H1 (cell line): Measurements from ENCODE around the gene SHROOM3. TPM values are rescaled to one million over a fixed set of nuclear protein-coding genes. Genes with fewer than 3 reads are reported as not detected.

Experiments used
- CTCF ChIA-PET: fragments of 300-600 bp; sonication (Branson Sonifier 250); formaldehyde crosslinking; loops from one replicate; lab custom pipeline; 2021; ENCODE audit not compliant: partially characterized antibody; lab: Charles Lee
- POLR2A ChIA-PET: fragments of 300-600 bp; sonication (Branson Sonifier 250); formaldehyde crosslinking; loops from one replicate; lab custom pipeline; 2021; ENCODE audit warnings: inconsistent platforms; ENCODE audit not compliant: partially characterized antibody; lab: Charles Lee
- DNase-seq, 2 experiments: peaks; one replicate each; pipeline versions ENCODE4 v3.0.0 to v3.0.0-alpha.2; 2010 to 2022; ENCODE audit warnings: low spot score in 2 of 2, low read depth in 1 of 2, mixed read lengths in 1 of 2
- FAIRE-seq: peaks from 2 replicates; lab custom pipeline; 2011; peaks lifted over from hg19 to GRCh38; lab: Jason Lieb, UNC
- H2AFZ ChIP-seq: 2 replicates; pipeline ENCODE4 v1.8.1; 2012; ENCODE audit warnings: low read length, inconsistent platforms
- H2AK5ac ChIP-seq: 2 replicates; pipeline ENCODE4 v1.6.1; 2013; ENCODE audit warnings: low read depth, low read length
- H2BK120ac ChIP-seq: replicated peaks from 2 replicates; pipeline ENCODE3; 2013; ENCODE audit warnings: low read depth, low read length, inconsistent platforms
- H2BK12ac ChIP-seq: 2 replicates; pipeline ENCODE4 v1.6.1; 2013; ENCODE audit warnings: low read depth, low read length
- H2BK15ac ChIP-seq: 2 replicates; pipeline ENCODE4 v1.6.1; 2013; ENCODE audit warnings: low read length
- H2BK20ac ChIP-seq: 2 replicates; pipeline ENCODE4 v1.6.1; 2013; ENCODE audit warnings: low read length
- H2BK5ac ChIP-seq: 2 replicates; pipeline ENCODE4 v1.6.1; 2013; ENCODE audit warnings: low read depth, low read length
- H3K14ac ChIP-seq: 2 replicates; pipeline ENCODE4 v1.6.1; 2013; ENCODE audit warnings: inconsistent platforms; ENCODE audit not compliant: insufficient read length
- H3K18ac ChIP-seq: 2 replicates; pipeline ENCODE4 v1.6.1; 2013; ENCODE audit warnings: low read length; ENCODE audit errors: extremely low read depth
- H3K23ac ChIP-seq: 2 replicates; pipeline ENCODE4 v1.6.1; 2013; ENCODE audit warnings: inconsistent platforms; ENCODE audit not compliant: insufficient read length
- H3K23me2 ChIP-seq: 2 replicates; pipeline ENCODE4 v1.6.1; 2013; ENCODE audit warnings: low read depth, low read length
- H3K27ac ChIP-seq: 2 replicates; pipeline ENCODE4 v1.6.1; 2011; ENCODE audit warnings: low read depth, low read length, inconsistent platforms
- H3K27me3 ChIP-seq, 4 experiments: replicated peaks in 1 of 4; 1 replicate in 1 of 4; 2 replicates in 3 of 4; pipeline versions ENCODE4 v1.6.1 to v1.8.1; 2011 to 2013; ENCODE audit warnings: low read length in 3 of 4, mild to moderate bottlenecking in 3 of 4, inconsistent platforms in 2 of 4, mixed read lengths in 2 of 4, moderate library complexity in 1 of 4; ENCODE audit not compliant: control insufficient read depth in 3 of 4, insufficient read depth in 3 of 4; ENCODE audit errors: extremely low read depth in 1 of 4
- H3K36me3 ChIP-seq, 4 experiments: 2 replicates each; pipeline versions ENCODE4 v1.6.1 to v1.8.1; 2011 to 2013; ENCODE audit warnings: mild to moderate bottlenecking in 4 of 4, low read length in 3 of 4, moderate library complexity in 2 of 4, control low read depth in 1 of 4, inconsistent platforms in 1 of 4; ENCODE audit not compliant: insufficient read depth in 4 of 4, control insufficient read depth in 2 of 4
- H3K4ac ChIP-seq: replicated peaks from 2 replicates; pipeline ENCODE3; 2013; ENCODE audit warnings: low read length, low read depth, mixed read lengths, inconsistent platforms; ENCODE audit not compliant: insufficient read length
- H3K4me1 ChIP-seq, 4 experiments: replicated peaks in 1 of 4; 1 replicate in 1 of 4; 2 replicates in 3 of 4; pipeline versions ENCODE4 v1.6.1 to v1.8.1; 2011 to 2013; ENCODE audit warnings: low read length in 3 of 4, inconsistent platforms in 2 of 4, mixed read lengths in 1 of 4; ENCODE audit not compliant: insufficient read depth in 4 of 4, control insufficient read depth in 3 of 4
- H3K4me2 ChIP-seq, 2 experiments: 2 replicates each; pipeline versions ENCODE4 v1.6.1 to v1.8.1; 2011 to 2013; ENCODE audit warnings: low read depth in 2 of 2, low read length in 2 of 2, control low read depth in 1 of 2, inconsistent platforms in 1 of 2, mild to moderate bottlenecking in 1 of 2; ENCODE audit not compliant: insufficient read depth in 1 of 2
- H3K4me3 ChIP-seq, 4 experiments: fragments of 200-600, 300-600 bp in 1 of 4; sonication (generic), shearing (Covaris generic), sonication (Bioruptor Twin) in 1 of 4; 2 replicates each; pipeline versions ENCODE4 v1.5.1 to v1.8.1; 2011 to 2016; ENCODE audit warnings: low read length in 4 of 4, low read depth in 3 of 4, control low read depth in 2 of 4, inconsistent platforms in 2 of 4, mild to moderate bottlenecking in 2 of 4, mixed read lengths in 1 of 4, moderate library complexity in 1 of 4; ENCODE audit not compliant: insufficient read depth in 2 of 4; ENCODE audit errors: extremely low read depth in 1 of 4
- H3K56ac ChIP-seq: replicated peaks from 2 replicates; pipeline ENCODE3; 2013; ENCODE audit warnings: low read depth, mild to moderate bottlenecking, mixed read lengths, low read length, inconsistent platforms; ENCODE audit not compliant: insufficient read length
- H3K79me1 ChIP-seq: 2 replicates; pipeline ENCODE4 v1.6.1; 2013; ENCODE audit warnings: low read depth, low read length, control low read depth
- H3K79me2 ChIP-seq, 2 experiments: 2 replicates each; pipeline versions ENCODE4 v1.6.1 to v1.8.1; 2012 to 2013; ENCODE audit warnings: low read length in 2 of 2, mild to moderate bottlenecking in 2 of 2, inconsistent platforms in 1 of 2; ENCODE audit not compliant: insufficient read depth in 2 of 2, control insufficient read depth in 1 of 2
- H3K9ac ChIP-seq, 4 experiments: replicated peaks in 1 of 4; 1 replicate in 1 of 4; 2 replicates in 3 of 4; pipeline versions ENCODE4 v1.6.1 to v1.8.1; 2011 to 2013; ENCODE audit warnings: low read depth in 3 of 4, low read length in 3 of 4, control low read depth in 2 of 4, mild to moderate bottlenecking in 2 of 4, moderate library complexity in 2 of 4, inconsistent platforms in 1 of 4; ENCODE audit errors: extremely low read depth in 1 of 4
- H3K9me3 ChIP-seq, 2 experiments: 2 replicates each; pipeline versions ENCODE4 v1.6.1 to v1.8.1; 2012 to 2013; ENCODE audit warnings: mild to moderate bottlenecking in 2 of 2, moderate library complexity in 2 of 2, control low read depth in 1 of 2, inconsistent platforms in 1 of 2, low read depth in 1 of 2, low read length in 1 of 2, mixed read lengths in 1 of 2; ENCODE audit not compliant: insufficient read depth in 2 of 2
- H4K20me1 ChIP-seq, 2 experiments: replicated peaks in 1 of 2; 2 replicates each; pipeline versions ENCODE3 to v1.8.1; 2011 to 2013; ENCODE audit warnings: inconsistent platforms in 2 of 2, low read length in 2 of 2, mild to moderate bottlenecking in 1 of 2; ENCODE audit not compliant: insufficient read depth in 2 of 2, control insufficient read depth in 1 of 2
- H4K5ac ChIP-seq: 2 replicates; pipeline ENCODE4 v1.6.1; 2013; ENCODE audit warnings: low read length, low read depth, mixed read lengths, inconsistent platforms; ENCODE audit not compliant: insufficient read length
- H4K8ac ChIP-seq: 2 replicates; pipeline ENCODE4 v1.8.0; 2013; ENCODE audit warnings: mild to moderate bottlenecking, moderate library complexity, low read length, inconsistent platforms; ENCODE audit not compliant: insufficient read depth; ENCODE audit errors: extremely low read depth
- H4K91ac ChIP-seq: replicated peaks from 2 replicates; pipeline ENCODE3; 2013; ENCODE audit warnings: low read length, mixed read lengths, inconsistent platforms; ENCODE audit not compliant: insufficient read length
- BRCA1 ChIP-seq: IDR thresholded peaks from 2 replicates; pipeline ENCODE4 v1.6.1; 2012; ENCODE audit warnings: low read depth, low read length, improper control_type of control experiment
- GTF2F1 ChIP-seq: IDR thresholded peaks from 2 replicates; pipeline ENCODE4 v1.6.1; 2012; ENCODE audit warnings: low read depth, low read length, improper control_type of control experiment, borderline replicate concordance
- HDAC6 ChIP-seq: IDR thresholded peaks from one replicate; pipeline ENCODE4 v1.7.1; 2012; ENCODE audit warnings: low read depth, mild to moderate bottlenecking, inconsistent platforms, low read length, moderate library complexity
- JUN ChIP-seq: IDR thresholded peaks from 2 replicates; pipeline ENCODE4 v1.6.1; 2011; ENCODE audit warnings: low read depth, mild to moderate bottlenecking, improper control_type of control experiment, low read length
- KDM4A ChIP-seq: IDR thresholded peaks from one replicate; pipeline ENCODE4 v1.7.1; 2012; ENCODE audit warnings: low read depth, mild to moderate bottlenecking, moderate library complexity, low read length, inconsistent platforms; ENCODE audit not compliant: severe bottlenecking
- KDM5A ChIP-seq: fragments of 200-600 bp; IDR thresholded peaks from 2 replicates; pipeline ENCODE4 v1.7.1; 2012; ENCODE audit warnings: mild to moderate bottlenecking, low read length, inconsistent platforms, mixed read lengths
- MAFK ChIP-seq: IDR thresholded peaks from 2 replicates; pipeline ENCODE4 v1.6.1; 2012; ENCODE audit warnings: low read depth, mild to moderate bottlenecking, improper control_type of control experiment, low read length
- NRF1 ChIP-seq: IDR thresholded peaks from 2 replicates; pipeline ENCODE4 v1.6.1; 2011; ENCODE audit warnings: mild to moderate bottlenecking, low read depth, low read length, improper control_type of control experiment
- RXRA ChIP-seq: IDR thresholded peaks from 2 replicates; pipeline ENCODE4 v1.6.1; 2011; ENCODE audit warnings: low read depth, mild to moderate bottlenecking, low read length, moderate library complexity; ENCODE audit not compliant: insufficient read depth
- SIRT6 ChIP-seq: IDR thresholded peaks from one replicate; pipeline ENCODE4 v1.7.1; 2012; ENCODE audit warnings: low read length, inconsistent platforms
- SIX5 ChIP-seq: IDR thresholded peaks from 2 replicates; pipeline ENCODE4 v1.6.1; 2011; ENCODE audit warnings: mild to moderate bottlenecking, low read depth, low read length
- TEAD4 ChIP-seq: IDR thresholded peaks from 2 replicates; pipeline ENCODE4 v1.6.1; 2012; ENCODE audit warnings: low read depth, low read length, inconsistent platforms, mixed read lengths
- WGBS, 2 experiments: shearing (Covaris generic) in 1 of 2; methylation state at CpG; one replicate each; pipeline versions ENCODE4 v1.1.6 to v1.1.7; 2013 to 2015; ENCODE audit warnings: low lambda C conversion rate in 2 of 2, mixed read lengths in 2 of 2, inconsistent platforms in 1 of 2, low coverage in 1 of 2, missing lambda C conversion rate in 1 of 2; ENCODE audit not compliant: insufficient replicate concordance in 2 of 2, insufficient coverage in 1 of 2, insufficient read length in 1 of 2; ENCODE audit errors: extremely low coverage in 1 of 2, missing lambda C conversion rate in 1 of 2; 5-methylcytosine and 5-hydroxymethylcytosine counted together
- polyA plus RNA-seq, 7 experiments: library from polyadenylated mRNA; depleted of rRNA in 3 of 7; stranded (reverse) in 5 of 7; unstranded in 2 of 7; fragments of >200 nt in 5 of 7; fragments of 200-250 nt in 2 of 7; gene quantifications; 1 replicate in 5 of 7; 2 replicates in 1 of 7; 4 replicates in 1 of 7; pipeline versions ENCODE4 v1.2.1 to v1.2.3, GENCODE V29; 2011 to 2013; ENCODE audit warnings: missing spikeins in 2 of 7, mixed read lengths in 2 of 7
- total RNA-seq: library from RNA; stranded (reverse); fragmentation: NEBNext Ultra II Directional; extraction: Animal tissue kit (Norgen Biotek cat#: 25700); gene quantifications from 2 replicates; pipeline ENCODE4 v1.2.1, GENCODE V29; 2021
- TF ChIP-seq, protein P1 (sequence below): IDR thresholded peaks from 2 replicates; pipeline ENCODE4 v1.6.1; 2012; ENCODE audit warnings: inconsistent platforms

Gene SHROOM3
- total and polyA plus RNA-seq, 2 of the 8 experiments (the other 6 are each of a cell fraction or from before 2014, with no cell fraction given) = 15.8 to 34.0 TPM

DNA sequence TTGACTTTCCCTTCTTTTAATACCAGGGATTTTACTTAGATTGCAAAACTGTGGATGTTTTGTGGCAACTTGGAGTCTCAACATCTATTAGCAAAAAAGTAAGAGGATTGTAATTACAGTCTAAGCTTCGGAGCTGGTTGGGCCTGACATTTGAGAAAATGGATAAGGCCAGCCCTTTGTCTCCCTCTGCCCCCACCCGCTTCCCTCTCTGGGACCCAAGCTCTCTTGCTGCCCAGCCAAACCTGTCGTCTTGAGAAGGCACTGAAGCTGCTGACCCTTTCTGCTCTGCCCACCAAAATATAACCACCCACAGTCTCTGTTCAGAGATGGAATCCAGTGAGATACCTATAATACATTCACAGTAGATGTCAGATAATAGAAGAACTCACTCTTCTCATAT lies 49.6 kb downstream of the SHROOM3 start:
- Histone ChIP-seq H3K4me2 (no peak overlapping the region; a peak in 1 of 4 replicates), H4K8ac (no peak overlapping the region; the same call in 1 of the 2 replicates), H3K56ac (no peak overlapping the region), H2AFZ (no peak overlapping the region), H3K14ac (no peak overlapping the region), H3K4me3 (no peak overlapping the region), H3K27ac (no peak overlapping the region), H4K20me1 (no peaks in the 10 kb centered on the region), H3K4me1 (peaks cover 3 to 15% (median 11%) of the 10 kb centered on the region in 4 experiments; a peak in 5 of 7 replicates), H3K18ac (no peak overlapping the region), H3K9me3 (no peaks in the 10 kb centered on the region), H3K79me1 (no peaks in the 10 kb centered on the region), H2BK15ac (no peak overlapping the region), H2BK5ac (peak overlapping the region; percentile 57; the same call in 1 of the 2 replicates), H4K5ac (no peak overlapping the region), H2BK20ac (no peak overlapping the region; the same call in 1 of the 2 replicates), H2AK5ac (no peak overlapping the region), H2BK12ac (0 out of 2 replicates have a peak overlapping the region, but pooled peaks have one; percentile 45), H3K23me2 (no peaks in the 10 kb centered on the region; the same call in 1 of the 2 replicates), H3K9ac (no peak overlapping the region; a peak in 1 of 7 replicates), H3K23ac (no peak overlapping the region), H3K4ac (no peak overlapping the region), H3K36me3 (no peaks in the 10 kb centered on the region), H2BK120ac (no peak overlapping the region), H3K27me3 (no peaks in the 10 kb centered on the region), H3K79me2 (no peaks in the 10 kb centered on the region), H4K91ac (no peak overlapping the region)
- POLR2A ChIA-PET = interaction anchor here (0.6 to 1.2 kb wide), 6 partner anchors 10 to 26 kb away, joined by 3 to 4 read pairs (median 3); no protein-coding TSS in a partner anchor
- DNase-seq (no peak), FAIRE-seq (no peak)
- CTCF ChIA-PET = interaction anchor here (0.6 to 2.0 kb wide), 12 partner anchors 10 to 522 kb away, joined by 3 to 12 read pairs (median 3); partner anchors contain the start of gene STBD1
- WGBS, 2 experiments = 61% methylated on average over 3 of the region's 3 CpGs; no CpG with 5 or more reads in 1 of the 2 experiments
- no peak for TF ChIP-seq GTF2F1
- TF ChIP-seq NRF1 = no peak
- TF ChIP-seq, protein P1, sequence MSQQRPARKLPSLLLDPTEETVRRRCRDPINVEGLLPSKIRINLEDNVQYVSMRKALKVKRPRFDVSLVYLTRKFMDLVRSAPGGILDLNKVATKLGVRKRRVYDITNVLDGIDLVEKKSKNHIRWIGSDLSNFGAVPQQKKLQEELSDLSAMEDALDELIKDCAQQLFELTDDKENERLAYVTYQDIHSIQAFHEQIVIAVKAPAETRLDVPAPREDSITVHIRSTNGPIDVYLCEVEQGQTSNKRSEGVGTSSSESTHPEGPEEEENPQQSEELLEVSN = no peak
- no peak for TF ChIP-seq KDM5A
- no peak for TF ChIP-seq SIRT6
- no peak for TF ChIP-seq MAFK
- no peak for TF ChIP-seq KDM4A
- no peak for TF ChIP-seq TEAD4
- no peak for TF ChIP-seq RXRA
- no peak for TF ChIP-seq JUN
- TF ChIP-seq SIX5 = no peak
- no peak for TF ChIP-seq BRCA1
- TF ChIP-seq HDAC6 = no peak
